Measurements from ENCODE around the gene NDRG2.

The NDRG2 gene

DNA sequence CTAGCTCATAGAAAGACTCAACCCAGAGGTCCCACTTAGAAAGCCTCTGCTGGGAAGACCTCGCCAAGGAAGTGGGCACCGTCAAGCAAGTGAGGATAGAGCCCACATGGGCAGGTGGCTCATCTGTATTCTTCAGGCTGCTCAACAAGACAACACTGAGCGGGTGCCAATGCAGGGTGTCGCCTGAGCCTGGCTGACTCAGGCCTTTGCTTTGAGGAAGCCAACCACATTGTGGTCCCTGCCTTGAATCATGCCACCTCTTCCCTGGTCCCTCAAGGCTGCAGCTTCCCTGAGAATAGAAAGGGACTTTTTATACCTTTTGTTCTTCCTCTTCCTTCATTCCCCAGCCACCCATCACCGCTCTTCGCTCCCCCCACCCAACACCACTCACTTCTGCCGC, 11.9 kb upstream of the NDRG2 start:
- TF ChIP-seq SPI1 (IDR thresholded peaks at IDR 0.05; ENCODE audit: borderline replicate concordance, low read depth), result no peak
- TF ChIP-seq GABPA (IDR thresholded peaks at IDR 0.05; ENCODE audit: low read depth), result no peak
- Histone ChIP-seq H3K27ac (replicated peaks) (no peak overlapping the region), H3K4me3 (replicated peaks; ENCODE audit: insufficient read depth, low read length) (no peak overlapping the region), H3K27me3 (ENCODE audit: insufficient read depth, poor library complexity, severe bottlenecking) (no peaks in the 10 kb centered on the region)
- no peak for DNase-seq (ENCODE audit: low read depth in 1 of 2, low spot score in 1 of 2)

DNA sequence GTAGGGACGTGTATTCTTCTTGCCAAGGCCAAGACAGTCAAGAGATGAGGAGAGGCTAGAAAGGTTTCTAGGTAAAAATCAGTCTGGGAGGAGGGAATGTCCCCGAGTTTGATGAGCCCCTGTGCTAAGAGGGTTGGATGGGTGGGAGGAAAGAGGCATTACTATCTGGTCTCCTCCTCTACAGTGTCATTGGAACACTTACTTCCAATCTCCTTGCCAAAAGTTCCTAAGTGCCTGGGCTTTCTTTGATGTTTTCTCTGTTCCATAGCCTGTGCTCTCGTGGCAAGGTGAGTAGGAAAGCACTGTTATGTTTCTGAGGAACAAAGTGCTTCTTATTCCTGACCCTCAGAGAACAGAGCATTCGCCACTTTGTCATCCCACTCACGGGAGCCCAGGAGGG, 9.8 kb upstream of the NDRG2 start, which contains the start of gene RNASE13:
TSS of gene RNASE13 (minus strand) at position 101 of the 400 bp plus-strand sequence. CDS start 519 bp downstream, outside the sequence.
- no peak within 1 kb of the TSS for H3K4me3 ChIP-seq (replicated peaks; ENCODE audit: insufficient read depth, low read length)
- DNase-seq (ENCODE audit: low read depth in 1 of 2, low spot score in 1 of 2), result no peak
- no peak for TF ChIP-seq SPI1 (IDR thresholded peaks at IDR 0.05; ENCODE audit: borderline replicate concordance, low read depth)
- TF ChIP-seq, protein P1, sequence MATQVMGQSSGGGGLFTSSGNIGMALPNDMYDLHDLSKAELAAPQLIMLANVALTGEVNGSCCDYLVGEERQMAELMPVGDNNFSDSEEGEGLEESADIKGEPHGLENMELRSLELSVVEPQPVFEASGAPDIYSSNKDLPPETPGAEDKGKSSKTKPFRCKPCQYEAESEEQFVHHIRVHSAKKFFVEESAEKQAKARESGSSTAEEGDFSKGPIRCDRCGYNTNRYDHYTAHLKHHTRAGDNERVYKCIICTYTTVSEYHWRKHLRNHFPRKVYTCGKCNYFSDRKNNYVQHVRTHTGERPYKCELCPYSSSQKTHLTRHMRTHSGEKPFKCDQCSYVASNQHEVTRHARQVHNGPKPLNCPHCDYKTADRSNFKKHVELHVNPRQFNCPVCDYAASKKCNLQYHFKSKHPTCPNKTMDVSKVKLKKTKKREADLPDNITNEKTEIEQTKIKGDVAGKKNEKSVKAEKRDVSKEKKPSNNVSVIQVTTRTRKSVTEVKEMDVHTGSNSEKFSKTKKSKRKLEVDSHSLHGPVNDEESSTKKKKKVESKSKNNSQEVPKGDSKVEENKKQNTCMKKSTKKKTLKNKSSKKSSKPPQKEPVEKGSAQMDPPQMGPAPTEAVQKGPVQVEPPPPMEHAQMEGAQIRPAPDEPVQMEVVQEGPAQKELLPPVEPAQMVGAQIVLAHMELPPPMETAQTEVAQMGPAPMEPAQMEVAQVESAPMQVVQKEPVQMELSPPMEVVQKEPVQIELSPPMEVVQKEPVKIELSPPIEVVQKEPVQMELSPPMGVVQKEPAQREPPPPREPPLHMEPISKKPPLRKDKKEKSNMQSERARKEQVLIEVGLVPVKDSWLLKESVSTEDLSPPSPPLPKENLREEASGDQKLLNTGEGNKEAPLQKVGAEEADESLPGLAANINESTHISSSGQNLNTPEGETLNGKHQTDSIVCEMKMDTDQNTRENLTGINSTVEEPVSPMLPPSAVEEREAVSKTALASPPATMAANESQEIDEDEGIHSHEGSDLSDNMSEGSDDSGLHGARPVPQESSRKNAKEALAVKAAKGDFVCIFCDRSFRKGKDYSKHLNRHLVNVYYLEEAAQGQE (IDR thresholded peaks at IDR 0.05; ENCODE audit: insufficient replicate concordance, low read depth), result no peak
- TF ChIP-seq, protein P2, sequence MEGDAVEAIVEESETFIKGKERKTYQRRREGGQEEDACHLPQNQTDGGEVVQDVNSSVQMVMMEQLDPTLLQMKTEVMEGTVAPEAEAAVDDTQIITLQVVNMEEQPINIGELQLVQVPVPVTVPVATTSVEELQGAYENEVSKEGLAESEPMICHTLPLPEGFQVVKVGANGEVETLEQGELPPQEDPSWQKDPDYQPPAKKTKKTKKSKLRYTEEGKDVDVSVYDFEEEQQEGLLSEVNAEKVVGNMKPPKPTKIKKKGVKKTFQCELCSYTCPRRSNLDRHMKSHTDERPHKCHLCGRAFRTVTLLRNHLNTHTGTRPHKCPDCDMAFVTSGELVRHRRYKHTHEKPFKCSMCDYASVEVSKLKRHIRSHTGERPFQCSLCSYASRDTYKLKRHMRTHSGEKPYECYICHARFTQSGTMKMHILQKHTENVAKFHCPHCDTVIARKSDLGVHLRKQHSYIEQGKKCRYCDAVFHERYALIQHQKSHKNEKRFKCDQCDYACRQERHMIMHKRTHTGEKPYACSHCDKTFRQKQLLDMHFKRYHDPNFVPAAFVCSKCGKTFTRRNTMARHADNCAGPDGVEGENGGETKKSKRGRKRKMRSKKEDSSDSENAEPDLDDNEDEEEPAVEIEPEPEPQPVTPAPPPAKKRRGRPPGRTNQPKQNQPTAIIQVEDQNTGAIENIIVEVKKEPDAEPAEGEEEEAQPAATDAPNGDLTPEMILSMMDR (IDR thresholded peaks at IDR 0.05; ENCODE audit: insufficient read depth, low read length), result no peak
- TF ChIP-seq POLR2AphosphoS5 (IDR thresholded peaks at IDR 0.05; ENCODE audit: low read depth), result no peak
- no peak for TF ChIP-seq GABPA (IDR thresholded peaks at IDR 0.05; ENCODE audit: low read depth)
- H3K27me3 ChIP-seq (ENCODE audit: insufficient read depth, poor library complexity, severe bottlenecking), result no peaks in the 10 kb centered on the region
- no peak within 1 kb of the TSS for H3K27ac ChIP-seq (replicated peaks)

DNA sequence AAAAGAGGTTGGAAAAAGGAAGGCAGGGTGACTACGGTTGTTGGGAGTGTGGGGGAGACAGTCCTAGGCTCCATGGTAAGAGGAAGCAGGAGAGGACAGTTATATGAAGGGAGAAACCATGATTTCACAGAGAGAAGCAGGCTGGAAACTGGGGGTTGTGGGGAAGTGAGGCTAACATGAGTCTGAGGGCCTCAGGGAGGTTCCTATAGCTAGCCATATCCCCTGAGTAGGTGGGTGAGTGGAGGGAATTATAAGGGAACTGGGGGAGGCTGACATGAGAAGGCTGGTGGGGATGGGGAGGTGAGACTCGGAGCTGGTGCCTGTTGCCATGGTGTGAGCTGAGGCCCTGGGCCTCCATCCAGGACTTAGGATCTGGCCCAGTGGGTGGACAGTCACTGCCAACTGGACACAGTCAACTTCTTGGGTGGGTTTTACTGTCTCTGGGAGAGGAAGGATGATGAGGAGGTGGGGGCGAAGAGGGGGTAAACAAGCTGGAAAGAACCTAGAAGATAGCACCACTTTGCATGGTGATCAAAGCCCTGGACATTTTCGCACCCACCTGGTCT, 8.4 kb upstream of the NDRG2 start:
- H3K27ac ChIP-seq (replicated peaks), result no peak overlapping the region
- TF ChIP-seq GABPA (IDR thresholded peaks at IDR 0.05; ENCODE audit: low read depth) (no peak), POLR2AphosphoS5 (IDR thresholded peaks at IDR 0.05; ENCODE audit: low read depth) (no peak), SPI1 (IDR thresholded peaks at IDR 0.05; ENCODE audit: borderline replicate concordance, low read depth) (no peak)
- TF ChIP-seq, protein P1 (IDR thresholded peaks at IDR 0.05; ENCODE audit: insufficient replicate concordance, low read depth), result no peak
- TF ChIP-seq, protein P2 (IDR thresholded peaks at IDR 0.05; ENCODE audit: insufficient read depth, low read length), result no peak
- H3K4me3 ChIP-seq (replicated peaks; ENCODE audit: insufficient read depth, low read length), result no peak overlapping the region
- DNase-seq (ENCODE audit: low read depth in 1 of 2, low spot score in 1 of 2), result no peak
- H3K27me3 ChIP-seq (ENCODE audit: insufficient read depth, poor library complexity, severe bottlenecking), result no peaks in the 10 kb centered on the region

DNA sequence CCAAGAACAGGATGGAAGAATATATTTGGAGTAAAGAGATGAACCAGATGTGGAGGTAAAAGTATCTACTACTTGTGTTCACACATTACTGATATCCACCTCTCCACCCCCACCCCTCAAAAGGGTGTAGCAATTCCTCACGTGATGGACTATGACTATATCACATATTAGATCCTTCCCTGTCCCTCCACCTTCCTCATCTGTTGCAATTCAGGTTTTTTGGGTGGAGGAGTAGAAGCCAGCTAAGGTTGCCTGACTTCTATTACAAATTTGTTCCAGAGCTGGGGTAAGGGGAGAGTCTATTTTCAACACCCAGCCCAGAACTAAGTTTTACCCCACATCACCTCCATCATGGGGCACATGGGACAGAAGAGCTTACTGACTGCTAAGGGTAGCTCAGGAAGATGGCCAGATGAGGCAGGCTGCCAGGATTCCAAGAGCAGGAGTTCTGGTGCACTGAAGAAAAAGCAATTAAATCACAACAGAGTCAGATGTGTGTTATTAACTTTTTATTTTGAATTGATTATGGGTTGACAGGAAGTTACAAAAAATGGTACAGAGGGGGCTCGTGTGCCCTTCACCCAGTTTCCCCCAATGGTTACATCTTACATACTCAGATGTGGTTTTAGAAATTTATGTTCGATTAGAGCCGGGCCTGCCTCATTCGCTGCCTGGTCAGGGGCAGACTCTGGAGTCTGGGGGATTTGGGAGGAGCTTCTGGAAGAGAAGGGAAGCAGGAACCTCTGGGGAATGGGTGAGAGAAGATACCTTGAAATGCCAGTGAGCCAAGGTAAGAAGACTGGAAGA, 7.7 kb upstream of the NDRG2 start:
- Histone ChIP-seq H3K27ac (replicated peaks) (no peak overlapping the region), H3K27me3 (ENCODE audit: insufficient read depth, poor library complexity, severe bottlenecking) (no peaks in the 10 kb centered on the region), H3K4me3 (replicated peaks; ENCODE audit: insufficient read depth, low read length) (no peak overlapping the region)
- TF ChIP-seq POLR2AphosphoS5 (IDR thresholded peaks at IDR 0.05; ENCODE audit: low read depth) (no peak), GABPA (IDR thresholded peaks at IDR 0.05; ENCODE audit: low read depth) (no peak), SPI1 (IDR thresholded peaks at IDR 0.05; ENCODE audit: borderline replicate concordance, low read depth) (no peak)
- TF ChIP-seq, protein P1 (IDR thresholded peaks at IDR 0.05; ENCODE audit: insufficient replicate concordance, low read depth), result no peak
- TF ChIP-seq, protein P2 (IDR thresholded peaks at IDR 0.05; ENCODE audit: insufficient read depth, low read length), result no peak
- DNase-seq (ENCODE audit: low read depth in 1 of 2, low spot score in 1 of 2), result peak; percentile 54 to 84

All from HL-60 (cell line).